ENCODE data around the gene SLC15A2. TPM values are rescaled to one million over a fixed set of nuclear protein-coding genes. Genes with fewer than 3 reads are reported as not detected.

Gene SLC15A2
- total and polyA plus RNA-seq, 2 experiments from 2014 or later: 0.26 to 0.90 TPM

GRCh38 chr3:121951291-121951919 is 57.2 kb downstream of the SLC15A2 start:
- DNase-seq (ENCODE audit: low spot score) (no peak), ATAC-seq (no peak)
- H3K36me3 Mint-ChIP-seq (ENCODE audit: low read depth): peaks cover 11% of the 10 kb centered on the region; the same call in 1 of the 3 replicates
- H2AFZ ChIP-seq: 0 out of 2 replicates have a peak overlapping the region, but pooled peaks have one; percentile 6
- no peak for TF ChIP-seq CREB1 (CRISPR knock-in tag; IDR thresholded peaks at IDR 0.05; ENCODE audit: low read depth)
- TF ChIP-seq EZH2 (IDR thresholded peaks at IDR 0.05; ENCODE audit: low read depth, unreplicated experiment): no peak
- TF ChIP-seq, protein P1, sequence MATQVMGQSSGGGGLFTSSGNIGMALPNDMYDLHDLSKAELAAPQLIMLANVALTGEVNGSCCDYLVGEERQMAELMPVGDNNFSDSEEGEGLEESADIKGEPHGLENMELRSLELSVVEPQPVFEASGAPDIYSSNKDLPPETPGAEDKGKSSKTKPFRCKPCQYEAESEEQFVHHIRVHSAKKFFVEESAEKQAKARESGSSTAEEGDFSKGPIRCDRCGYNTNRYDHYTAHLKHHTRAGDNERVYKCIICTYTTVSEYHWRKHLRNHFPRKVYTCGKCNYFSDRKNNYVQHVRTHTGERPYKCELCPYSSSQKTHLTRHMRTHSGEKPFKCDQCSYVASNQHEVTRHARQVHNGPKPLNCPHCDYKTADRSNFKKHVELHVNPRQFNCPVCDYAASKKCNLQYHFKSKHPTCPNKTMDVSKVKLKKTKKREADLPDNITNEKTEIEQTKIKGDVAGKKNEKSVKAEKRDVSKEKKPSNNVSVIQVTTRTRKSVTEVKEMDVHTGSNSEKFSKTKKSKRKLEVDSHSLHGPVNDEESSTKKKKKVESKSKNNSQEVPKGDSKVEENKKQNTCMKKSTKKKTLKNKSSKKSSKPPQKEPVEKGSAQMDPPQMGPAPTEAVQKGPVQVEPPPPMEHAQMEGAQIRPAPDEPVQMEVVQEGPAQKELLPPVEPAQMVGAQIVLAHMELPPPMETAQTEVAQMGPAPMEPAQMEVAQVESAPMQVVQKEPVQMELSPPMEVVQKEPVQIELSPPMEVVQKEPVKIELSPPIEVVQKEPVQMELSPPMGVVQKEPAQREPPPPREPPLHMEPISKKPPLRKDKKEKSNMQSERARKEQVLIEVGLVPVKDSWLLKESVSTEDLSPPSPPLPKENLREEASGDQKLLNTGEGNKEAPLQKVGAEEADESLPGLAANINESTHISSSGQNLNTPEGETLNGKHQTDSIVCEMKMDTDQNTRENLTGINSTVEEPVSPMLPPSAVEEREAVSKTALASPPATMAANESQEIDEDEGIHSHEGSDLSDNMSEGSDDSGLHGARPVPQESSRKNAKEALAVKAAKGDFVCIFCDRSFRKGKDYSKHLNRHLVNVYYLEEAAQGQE (IDR thresholded peaks at IDR 0.05; ENCODE audit: unreplicated experiment): no peak
- TF ChIP-seq POLR2AphosphoS5 (IDR thresholded peaks at IDR 0.05; ENCODE audit: low read depth): no peak
- no peak for TF ChIP-seq NANOG (IDR thresholded peaks at IDR 0.05; ENCODE audit: borderline replicate concordance)
- no peak for TF ChIP-seq CTCF (conservative IDR thresholded peaks at IDR 0.05; ENCODE audit: low read depth in 2 of 2)
- no peak for TF ChIP-seq ZNF114 (CRISPR knock-in tag; IDR thresholded peaks at IDR 0.05)
- no peak for TF ChIP-seq ETS1 (IDR thresholded peaks at IDR 0.05)
- no peak for TF ChIP-seq ZNF462 (CRISPR knock-in tag; IDR thresholded peaks at IDR 0.05)
- TF ChIP-seq ZNF331 (CRISPR knock-in tag; IDR thresholded peaks at IDR 0.05; ENCODE audit: low read depth): no peak
- no peaks in the 10 kb centered on the region for H3K27me3 ChIP-seq (ENCODE audit: insufficient read depth)
- no peak overlapping the region for H3K4me3 Mint-ChIP-seq
- no peaks in the 10 kb centered on the region for H3F3A ChIP-seq (replicated peaks; ENCODE audit: low read depth)
- H3K4me1 ChIP-seq (ENCODE audit: insufficient read depth): peaks cover 6% of the 10 kb centered on the region; the same call in 1 of the 2 replicates
- H3K4me2 ChIP-seq: no peak overlapping the region
- H3K79me2 ChIP-seq (replicated peaks; ENCODE audit: insufficient read depth): no peaks in the 10 kb centered on the region
- no peaks in the 10 kb centered on the region for H3K9me2 ChIP-seq (ENCODE audit: insufficient read depth)
- H3K36me3 ChIP-seq (ENCODE audit: insufficient read depth): no peaks in the 10 kb centered on the region
- no peaks in the 10 kb centered on the region for H4K20me1 ChIP-seq (replicated peaks; ENCODE audit: insufficient read depth)
- H3K27ac ChIP-seq (ENCODE audit: low read depth): no peak overlapping the region
- H3K27me3 Mint-ChIP-seq (ENCODE audit: insufficient read depth, low read depth, poor library complexity): peaks cover 7% of the 10 kb centered on the region
- H3K27ac Mint-ChIP-seq: no peak overlapping the region
- H3K4me1 Mint-ChIP-seq: peaks cover 9% of the 10 kb centered on the region
- H3K9me3 Mint-ChIP-seq: 0 out of 3 replicates have a peak, but pooled peaks cover 4% of the 10 kb centered on the region
- no peak overlapping the region for H3K4me3 ChIP-seq

Data from GM23338 (cell line).